HepG2 (cell line): ENCODE data around the gene POLR3GL. TPM values are rescaled to one million over a fixed set of nuclear protein-coding genes. Genes with fewer than 3 reads are reported as not detected.

Experiments used
- CSRNP1 ChIP-seq: sonication (generic); formaldehyde crosslinking; IDR thresholded peaks from 2 replicates; pipeline ENCODE4 v1.8.1; 2023; ENCODE audit warnings: mild to moderate bottlenecking, missing genetic modification reagents
- EP300 ChIP-seq, 3 experiments: sonication (generic) in 1 of 3; formaldehyde crosslinking in 1 of 3; IDR thresholded peaks; 2 replicates each; pipeline versions ENCODE4 v1.5.1 to v1.6.1; 2011 to 2020; ENCODE audit warnings: low read depth in 2 of 3, low read length in 2 of 3, borderline replicate concordance in 1 of 3, improper control_type of control experiment in 1 of 3, mild to moderate bottlenecking in 1 of 3, missing genetic modification reagents in 1 of 3, moderate library complexity in 1 of 3
- ETS1 ChIP-seq: sonication (generic); formaldehyde crosslinking; IDR thresholded peaks from 2 replicates; pipeline ENCODE4 v1.4.0; 2020; ENCODE audit warnings: missing genetic modification reagents
- FOXK2 ChIP-seq: fragments of 450-650 bp; IDR thresholded peaks from 2 replicates; pipeline ENCODE4 v1.6.1; 2016
- GATA4 ChIP-seq: sonication (generic); IDR thresholded peaks from 2 replicates; pipeline ENCODE4 v1.6.1; 2016; ENCODE audit warnings: antibody characterized with exemption, low read depth, borderline replicate concordance
- MTF2 ChIP-seq: sonication (generic); formaldehyde crosslinking; IDR thresholded peaks from 2 replicates; pipeline ENCODE4 v1.5.0; 2020; ENCODE audit warnings: missing genetic modification reagents, borderline replicate concordance
- PRDM15 ChIP-seq: sonication (generic); formaldehyde crosslinking; IDR thresholded peaks from 2 replicates; pipeline ENCODE4 v1.4.0; 2020; ENCODE audit warnings: missing genetic modification reagents
- RFX3 ChIP-seq: IDR thresholded peaks from 2 replicates; pipeline ENCODE4 v1.6.1; 2016; ENCODE audit warnings: missing biosample characterization, missing genetic modification reagents
- RORA ChIP-seq: sonication (generic); formaldehyde crosslinking; IDR thresholded peaks from 2 replicates; pipeline ENCODE4 v1.5.0; 2020; ENCODE audit warnings: mild to moderate bottlenecking, missing genetic modification reagents, moderate library complexity
- TBX2 ChIP-seq: sonication (generic); formaldehyde crosslinking; IDR thresholded peaks from 2 replicates; pipeline ENCODE4 v1.5.0; 2020; ENCODE audit warnings: missing genetic modification reagents, mild to moderate bottlenecking, borderline replicate concordance
- ZIK1 ChIP-seq: sonication (generic); formaldehyde crosslinking; IDR thresholded peaks from 2 replicates; pipeline ENCODE4 v1.5.0; 2020; ENCODE audit warnings: mild to moderate bottlenecking, low read depth, missing genetic modification reagents, borderline replicate concordance
- ZMYM4 ChIP-seq: sonication (generic); formaldehyde crosslinking; IDR thresholded peaks from 2 replicates; pipeline ENCODE4 v1.8.1; 2023; ENCODE audit warnings: mild to moderate bottlenecking, missing genetic modification reagents
- ZNF225 ChIP-seq: sonication (generic); formaldehyde crosslinking; IDR thresholded peaks from 2 replicates; pipeline ENCODE4 v1.4.0; 2020; ENCODE audit warnings: mild to moderate bottlenecking, missing genetic modification reagents
- ZNF546 ChIP-seq: sonication (generic); formaldehyde crosslinking; conservative IDR thresholded peaks from 2 replicates; pipeline ENCODE4 v1.8.1; 2023; ENCODE audit warnings: mild to moderate bottlenecking, missing genetic modification reagents
- ZNF564 ChIP-seq: sonication (generic); formaldehyde crosslinking; IDR thresholded peaks from 2 replicates; pipeline ENCODE4 v1.8.1; 2023; ENCODE audit warnings: mild to moderate bottlenecking, missing genetic modification reagents
- ZNF800 ChIP-seq: sonication (generic); formaldehyde crosslinking; IDR thresholded peaks from 2 replicates; pipeline ENCODE4 v1.4.0; 2020; ENCODE audit warnings: missing genetic modification reagents
- ZSCAN30 ChIP-seq: sonication (generic); formaldehyde crosslinking; IDR thresholded peaks from 2 replicates; pipeline ENCODE4 v1.5.0; 2020; ENCODE audit warnings: mild to moderate bottlenecking, missing genetic modification reagents
- polyA plus RNA-seq, 8 experiments: library from polyadenylated mRNA; depleted of rRNA in 3 of 8; stranded (reverse) in 7 of 8; unstranded in 1 of 8; fragments of >200 nt; fragmentation: Illumina TruSeq in 4 of 8; extraction: Trizol in 4 of 8; gene quantifications; 2 replicates each; pipeline versions ENCODE4 v1.2.1 to v1.2.3, GENCODE V29; 2011 to 2016; ENCODE audit warnings: low read depth in 4 of 8, missing spikeins in 1 of 8, mixed read lengths in 1 of 8; ENCODE audit not compliant: insufficient read depth in 1 of 8
- total RNA-seq, 5 experiments: library from RNA; depleted of rRNA; stranded (reverse); fragments of >200 nt; fragmentation: Illumina TruSeq; extraction: Trizol; gene quantifications; 2 replicates each; pipeline ENCODE4 v1.2.3, GENCODE V29; 2016; ENCODE audit warnings: low read depth in 1 of 5

Gene POLR3GL
- total and polyA plus RNA-seq, 2 of the 13 experiments (the other 11 are each of a cell fraction or from before 2014, with no cell fraction given), result 11.5 to 12.4 TPM

- peak; percentile 15; the same call in 1 of the 2 replicates for TF ChIP-seq GATA4
- no peak for TF ChIP-seq ZNF564 (CRISPR knock-in tag)
- no peak for TF ChIP-seq EP300 (IDR thresholded peaks at IDR 0.05; ENCODE audit: low read depth in 2 of 2, low read length in 2 of 2)
- no peak for TF ChIP-seq EP300 (CRISPR knock-in tag; IDR thresholded peaks at IDR 0.05; ENCODE audit: borderline replicate concordance)
- TF ChIP-seq PRDM15 (CRISPR knock-in tag), result no peak; the same call in 1 of the 2 replicates
- TF ChIP-seq MTF2, result no peak
- no peak for TF ChIP-seq ZSCAN30
- TF ChIP-seq ZIK1 (CRISPR knock-in tag), result no peak
- no peak for TF ChIP-seq ETS1 (CRISPR knock-in tag)
- TF ChIP-seq FOXK2, result no peak
- TF ChIP-seq RORA (CRISPR knock-in tag), result no peak
- TF ChIP-seq ZNF800, result peak; percentile 69; the same call in 1 of the 2 replicates
- no peak for TF ChIP-seq ZNF225 (CRISPR knock-in tag)
- peak; percentile 51; the same call in 1 of the 2 replicates for TF ChIP-seq CSRNP1 (CRISPR knock-in tag)
- TF ChIP-seq ZMYM4, result peak; percentile 15; the same call in 1 of the 2 replicates
- no peak for TF ChIP-seq RFX3 (CRISPR knock-in tag)
- no peak for TF ChIP-seq TBX2 (CRISPR knock-in tag)
- TF ChIP-seq ZNF546 (CRISPR knock-in tag), result no peak
Measured at GRCh38 chr1:145957443-145958319, 6.8 kb upstream of the POLR3GL start, which contains the start of gene LIX1L (continued).
